Measurements from ENCODE around the gene SPATA25. TPM values are rescaled to one million over a fixed set of nuclear protein-coding genes. Genes with fewer than 3 reads are reported as not detected.

Gene SPATA25
- total RNA-seq, 2 experiments from 2014 or later, result 0.49 to 1.3 TPM

DNA sequence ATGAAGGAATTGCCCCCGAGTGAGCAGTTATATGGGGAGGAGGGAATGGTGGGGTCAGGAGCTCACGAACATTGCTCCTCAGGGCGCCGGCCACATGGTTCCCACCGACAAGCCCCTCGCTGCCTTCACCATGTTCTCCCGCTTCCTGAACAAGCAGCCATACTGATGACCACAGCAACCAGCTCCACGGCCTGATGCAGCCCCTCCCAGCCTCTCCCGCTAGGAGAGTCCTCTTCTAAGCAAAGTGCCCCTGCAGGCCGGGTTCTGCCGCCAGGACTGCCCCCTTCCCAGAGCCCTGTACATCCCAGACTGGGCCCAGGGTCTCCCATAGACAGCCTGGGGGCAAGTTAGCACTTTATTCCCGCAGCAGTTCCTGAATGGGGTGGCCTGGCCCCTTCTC lies 10.9 kb upstream of the SPATA25 start:
- TF ChIP-seq, protein P1, sequence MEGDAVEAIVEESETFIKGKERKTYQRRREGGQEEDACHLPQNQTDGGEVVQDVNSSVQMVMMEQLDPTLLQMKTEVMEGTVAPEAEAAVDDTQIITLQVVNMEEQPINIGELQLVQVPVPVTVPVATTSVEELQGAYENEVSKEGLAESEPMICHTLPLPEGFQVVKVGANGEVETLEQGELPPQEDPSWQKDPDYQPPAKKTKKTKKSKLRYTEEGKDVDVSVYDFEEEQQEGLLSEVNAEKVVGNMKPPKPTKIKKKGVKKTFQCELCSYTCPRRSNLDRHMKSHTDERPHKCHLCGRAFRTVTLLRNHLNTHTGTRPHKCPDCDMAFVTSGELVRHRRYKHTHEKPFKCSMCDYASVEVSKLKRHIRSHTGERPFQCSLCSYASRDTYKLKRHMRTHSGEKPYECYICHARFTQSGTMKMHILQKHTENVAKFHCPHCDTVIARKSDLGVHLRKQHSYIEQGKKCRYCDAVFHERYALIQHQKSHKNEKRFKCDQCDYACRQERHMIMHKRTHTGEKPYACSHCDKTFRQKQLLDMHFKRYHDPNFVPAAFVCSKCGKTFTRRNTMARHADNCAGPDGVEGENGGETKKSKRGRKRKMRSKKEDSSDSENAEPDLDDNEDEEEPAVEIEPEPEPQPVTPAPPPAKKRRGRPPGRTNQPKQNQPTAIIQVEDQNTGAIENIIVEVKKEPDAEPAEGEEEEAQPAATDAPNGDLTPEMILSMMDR (IDR thresholded peaks at IDR 0.05), result no peak
- Histone ChIP-seq H3K27me3 (ENCODE audit: control insufficient read depth in 1 of 2, insufficient read depth in 2 of 2, low read length in 2 of 2) (no peaks in the 10 kb centered on the region), H3K36me3 (ENCODE audit: insufficient read depth, low read length) (peaks cover 49% of the 10 kb centered on the region), H3K4me3 (ENCODE audit: low read length) (no peak overlapping the region), H3K9me3 (ENCODE audit: control insufficient read depth in 1 of 2, insufficient read depth in 1 of 2, low read length in 2 of 2) (no peaks in the 10 kb centered on the region), H3K4me1 (ENCODE audit: insufficient read depth, low read length) (peaks cover 18% of the 10 kb centered on the region), H3K27ac (ENCODE audit: low read depth in 1 of 2, low read length in 2 of 2) (no peak overlapping the region)
- intact Hi-C loops (cut with DNase I, micrococcal nuclease), result no loop called here
- H3K27me3 Mint-ChIP-seq, result no peaks in the 10 kb centered on the region
- DNase-seq (no peak), ATAC-seq (ENCODE audit: poor library complexity) (no peak)
- H3K4me3 Mint-ChIP-seq, result no peak overlapping the region
- H3K27ac Mint-ChIP-seq, result no peak overlapping the region
- H3K36me3 Mint-ChIP-seq (ENCODE audit: low read depth), result peaks cover 38% of the 10 kb centered on the region
- ChIA-PET CTCF (no interaction called here), POLR2A (interaction anchor here (1.4 kb wide), 1 partner anchor 37 kb away, joined by 5 read pairs; the partner anchor contains the start of gene PCIF1)
- H3K9me3 Mint-ChIP-seq, result no peaks in the 10 kb centered on the region
- peaks cover 5% of the 10 kb centered on the region for H3K4me1 Mint-ChIP-seq (ENCODE audit: low read depth)

DNA sequence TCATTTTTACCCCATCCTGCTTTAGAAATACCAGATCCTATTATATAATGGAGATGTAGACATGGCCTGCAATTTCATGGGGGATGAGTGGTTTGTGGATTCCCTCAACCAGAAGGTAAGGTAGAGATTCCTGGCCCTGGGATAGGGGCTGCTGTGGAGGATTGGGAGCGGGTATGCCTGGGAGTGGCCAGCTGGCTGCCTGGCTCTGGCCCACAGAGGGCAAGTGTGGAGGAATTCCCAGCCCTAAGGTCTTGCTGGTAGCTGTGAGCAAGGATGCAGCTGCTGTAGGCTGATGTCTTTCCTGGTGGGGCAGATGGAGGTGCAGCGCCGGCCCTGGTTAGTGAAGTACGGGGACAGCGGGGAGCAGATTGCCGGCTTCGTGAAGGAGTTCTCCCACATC lies 10.3 kb upstream of the SPATA25 start:
- no peaks in the 10 kb centered on the region for H3K27me3 Mint-ChIP-seq
- DNase-seq (no peak), ATAC-seq (ENCODE audit: poor library complexity) (no peak)
- Histone ChIP-seq H3K36me3 (ENCODE audit: insufficient read depth, low read length) (peaks cover 54% of the 10 kb centered on the region), H3K27me3 (ENCODE audit: control insufficient read depth in 1 of 2, insufficient read depth in 2 of 2, low read length in 2 of 2) (no peaks in the 10 kb centered on the region), H3K9me3 (ENCODE audit: control insufficient read depth in 1 of 2, insufficient read depth in 1 of 2, low read length in 2 of 2) (no peaks in the 10 kb centered on the region), H3K4me1 (ENCODE audit: insufficient read depth, low read length) (peaks cover 24% of the 10 kb centered on the region), H3K4me3 (ENCODE audit: low read length) (no peak overlapping the region), H3K27ac (ENCODE audit: low read depth in 1 of 2, low read length in 2 of 2) (no peak overlapping the region)
- POLR2A ChIA-PET, result no interaction called here
- no peak overlapping the region for H3K4me3 Mint-ChIP-seq
- H3K9me3 Mint-ChIP-seq, result no peaks in the 10 kb centered on the region
- H3K4me1 Mint-ChIP-seq (ENCODE audit: low read depth), result peaks cover 11% of the 10 kb centered on the region
- intact Hi-C loops (cut with DNase I, micrococcal nuclease), result no loop called here
- CTCF ChIA-PET, result no interaction called here
- TF ChIP-seq, protein P1 (IDR thresholded peaks at IDR 0.05), result no peak
- H3K27ac Mint-ChIP-seq, result no peak overlapping the region
- H3K36me3 Mint-ChIP-seq (ENCODE audit: low read depth), result peaks cover 38% of the 10 kb centered on the region

DNA sequence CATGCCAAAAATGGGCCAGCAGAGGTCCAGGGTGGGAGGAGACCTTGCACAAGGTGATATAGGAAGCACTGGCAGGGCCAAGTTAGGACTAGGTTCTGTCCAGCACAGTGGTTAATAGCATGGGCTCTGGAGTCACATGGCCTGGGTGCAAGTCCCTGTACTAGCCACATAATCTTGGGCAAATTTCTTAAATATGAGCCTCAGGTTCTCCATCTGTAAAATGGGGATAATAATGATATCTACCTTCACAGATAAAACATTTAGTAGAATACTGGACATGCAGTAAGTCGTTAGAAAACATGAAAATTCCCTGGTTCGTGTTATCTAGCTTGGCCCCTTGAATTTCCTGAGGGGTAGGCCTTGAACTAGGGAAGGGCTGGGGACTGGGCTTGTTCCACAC lies 9.9 kb upstream of the SPATA25 start:
- CTCF ChIA-PET, result no interaction called here
- no peaks in the 10 kb centered on the region for H3K27me3 ChIP-seq (ENCODE audit: control insufficient read depth in 1 of 2, insufficient read depth in 2 of 2, low read length in 2 of 2)
- no peaks in the 10 kb centered on the region for H3K27me3 Mint-ChIP-seq
- DNase-seq (no peak), ATAC-seq (ENCODE audit: poor library complexity) (no peak)
- H3K4me3 Mint-ChIP-seq, result no peak overlapping the region
- no peak overlapping the region for H3K4me3 ChIP-seq (ENCODE audit: low read length)
- H3K36me3 Mint-ChIP-seq (ENCODE audit: low read depth), result peaks cover 38% of the 10 kb centered on the region
- peaks cover 28% of the 10 kb centered on the region for H3K4me1 ChIP-seq (ENCODE audit: insufficient read depth, low read length)
- intact Hi-C loops (cut with DNase I, micrococcal nuclease), result no loop called here
- peaks cover 54% of the 10 kb centered on the region for H3K36me3 ChIP-seq (ENCODE audit: insufficient read depth, low read length)
- H3K9me3 ChIP-seq (ENCODE audit: control insufficient read depth in 1 of 2, insufficient read depth in 1 of 2, low read length in 2 of 2), result no peaks in the 10 kb centered on the region
- TF ChIP-seq, protein P1 (IDR thresholded peaks at IDR 0.05), result no peak
- H3K9me3 Mint-ChIP-seq, result no peaks in the 10 kb centered on the region
- H3K4me1 Mint-ChIP-seq (ENCODE audit: low read depth), result peaks cover 15% of the 10 kb centered on the region
- POLR2A ChIA-PET, result no interaction called here
- H3K27ac ChIP-seq (ENCODE audit: low read depth in 1 of 2, low read length in 2 of 2), result no peak overlapping the region
- no peak overlapping the region for H3K27ac Mint-ChIP-seq
